DND-41 (cell line): ENCODE data around the gene FBXW5.

Experiments
- ATAC-seq: fragments of 200-7000 bp; cut with Tn5 transposase; 3 replicates; pipeline ENCODE4 v1.9.1; 2021; ENCODE audit warnings: low read depth; ENCODE audit not compliant: insufficient read depth
- DNase-seq: peaks from one replicate; pipeline ENCODE4 v3.0.0-alpha.2; 2020
- H2AFZ ChIP-seq: 2 replicates; pipeline ENCODE4 v1.6.0; 2012; ENCODE audit warnings: low read depth, low read length
- H3K27ac ChIP-seq: 2 replicates; pipeline ENCODE4 v1.5.1; 2012; ENCODE audit warnings: low read length, inconsistent platforms
- H3K27me3 ChIP-seq: fragments of 200-600 bp; sonication (generic); 2 replicates; pipeline ENCODE4 v1.6.0; 2012; ENCODE audit warnings: low read length, mild to moderate bottlenecking, inconsistent platforms; ENCODE audit not compliant: insufficient read depth, poor library complexity
- H3K36me3 ChIP-seq: 2 replicates; pipeline ENCODE4 v1.5.1; 2012; ENCODE audit warnings: low read length, inconsistent platforms; ENCODE audit not compliant: insufficient read depth
- H3K4me1 ChIP-seq: 2 replicates; pipeline ENCODE4 v1.5.1; 2012; ENCODE audit warnings: mild to moderate bottlenecking, low read length; ENCODE audit not compliant: insufficient read depth
- H3K4me2 ChIP-seq: 2 replicates; pipeline ENCODE4 v1.6.0; 2012; ENCODE audit warnings: mild to moderate bottlenecking, moderate library complexity, low read length, inconsistent platforms; ENCODE audit not compliant: insufficient read depth
- H3K4me3 ChIP-seq, 2 experiments: fragments of 200-600 bp in 1 of 2; shearing (Covaris generic) in 1 of 2; 2 replicates each; pipeline ENCODE4 v1.5.1; 2012 to 2016; ENCODE audit warnings: inconsistent platforms in 2 of 2, low read length in 2 of 2, mild to moderate bottlenecking in 2 of 2, low read depth in 1 of 2, moderate library complexity in 1 of 2
- H3K79me2 ChIP-seq: 2 replicates; pipeline ENCODE4 v1.6.0; 2012; ENCODE audit warnings: low read length, inconsistent platforms; ENCODE audit not compliant: insufficient read depth
- H3K9ac ChIP-seq: 2 replicates; pipeline ENCODE4 v1.6.0; 2012; ENCODE audit warnings: low read depth, mild to moderate bottlenecking, inconsistent platforms, low read length, moderate library complexity
- H3K9me3 ChIP-seq: 2 replicates; pipeline ENCODE4 v1.5.1; 2012; ENCODE audit warnings: low read length, moderate library complexity, mild to moderate bottlenecking, inconsistent platforms; ENCODE audit not compliant: insufficient read depth, severe bottlenecking
- H4K20me1 ChIP-seq: 2 replicates; pipeline ENCODE4 v1.6.0; 2012; ENCODE audit warnings: low read length; ENCODE audit not compliant: insufficient read depth
- EZH2 ChIP-seq: IDR thresholded peaks from 3 replicates; pipeline ENCODE4 v1.6.1; 2012; ENCODE audit warnings: borderline replicate concordance, low read depth, mild to moderate bottlenecking, moderate library complexity, low read length, inconsistent platforms; ENCODE audit not compliant: severe bottlenecking
- TF ChIP-seq, protein P1 (sequence below): IDR thresholded peaks from 2 replicates; pipeline ENCODE4 v1.5.1; 2012; ENCODE audit warnings: borderline replicate concordance, low read length, moderate library complexity, mild to moderate bottlenecking; ENCODE audit not compliant: poor library complexity, severe bottlenecking; ENCODE audit errors: extremely low read depth

Gene FBXW5

DNA sequence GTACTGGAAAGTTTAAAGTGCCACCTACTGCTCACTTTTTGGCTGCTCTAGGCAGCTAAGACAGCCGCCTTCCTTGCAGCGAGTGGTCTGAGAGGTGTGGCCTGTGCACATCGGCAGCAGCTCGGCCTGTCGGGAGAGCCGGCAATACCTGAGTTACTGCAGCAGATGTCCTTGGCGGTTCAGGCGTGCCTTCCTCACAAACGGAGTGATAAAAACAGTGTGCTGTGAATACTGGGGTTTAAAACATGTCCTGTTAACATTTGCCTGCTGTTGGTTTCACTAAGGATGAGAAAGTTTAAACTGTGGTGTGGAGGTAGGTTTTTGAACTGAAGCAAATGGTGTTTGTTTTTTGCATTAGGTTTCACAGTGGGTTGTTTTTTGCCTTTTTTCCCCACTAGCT, 45.3 kb downstream of the FBXW5 start:
- no peaks in the 10 kb centered on the region for H3K9me3 ChIP-seq
- H2AFZ ChIP-seq: no peak overlapping the region
- H3K4me2 ChIP-seq: no peak overlapping the region
- no peaks in the 10 kb centered on the region for H3K27me3 ChIP-seq
- no peaks in the 10 kb centered on the region for H3K4me1 ChIP-seq
- ATAC-seq (no peak), DNase-seq (no peak)
- no peak overlapping the region for H3K9ac ChIP-seq
- peaks cover 60% of the 10 kb centered on the region for H4K20me1 ChIP-seq
- H3K36me3 ChIP-seq: peaks cover 72% of the 10 kb centered on the region
- TF ChIP-seq, protein P1, sequence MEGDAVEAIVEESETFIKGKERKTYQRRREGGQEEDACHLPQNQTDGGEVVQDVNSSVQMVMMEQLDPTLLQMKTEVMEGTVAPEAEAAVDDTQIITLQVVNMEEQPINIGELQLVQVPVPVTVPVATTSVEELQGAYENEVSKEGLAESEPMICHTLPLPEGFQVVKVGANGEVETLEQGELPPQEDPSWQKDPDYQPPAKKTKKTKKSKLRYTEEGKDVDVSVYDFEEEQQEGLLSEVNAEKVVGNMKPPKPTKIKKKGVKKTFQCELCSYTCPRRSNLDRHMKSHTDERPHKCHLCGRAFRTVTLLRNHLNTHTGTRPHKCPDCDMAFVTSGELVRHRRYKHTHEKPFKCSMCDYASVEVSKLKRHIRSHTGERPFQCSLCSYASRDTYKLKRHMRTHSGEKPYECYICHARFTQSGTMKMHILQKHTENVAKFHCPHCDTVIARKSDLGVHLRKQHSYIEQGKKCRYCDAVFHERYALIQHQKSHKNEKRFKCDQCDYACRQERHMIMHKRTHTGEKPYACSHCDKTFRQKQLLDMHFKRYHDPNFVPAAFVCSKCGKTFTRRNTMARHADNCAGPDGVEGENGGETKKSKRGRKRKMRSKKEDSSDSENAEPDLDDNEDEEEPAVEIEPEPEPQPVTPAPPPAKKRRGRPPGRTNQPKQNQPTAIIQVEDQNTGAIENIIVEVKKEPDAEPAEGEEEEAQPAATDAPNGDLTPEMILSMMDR: no peak
- no peak for TF ChIP-seq EZH2
- H3K79me2 ChIP-seq: peaks cover 86% of the 10 kb centered on the region
- no peak overlapping the region for H3K27ac ChIP-seq
- no peak overlapping the region for H3K4me3 ChIP-seq

- H3K9ac ChIP-seq: no peak overlapping the region
- no peaks in the 10 kb centered on the region for H3K9me3 ChIP-seq
- TF ChIP-seq, protein P1: no peak
- no peak for ATAC-seq
- no peak overlapping the region for H3K4me3 ChIP-seq
- H3K4me2 ChIP-seq: no peak overlapping the region
- no peaks in the 10 kb centered on the region for H3K4me1 ChIP-seq
- peaks cover 60% of the 10 kb centered on the region for H4K20me1 ChIP-seq
- no peaks in the 10 kb centered on the region for H3K27me3 ChIP-seq
- H2AFZ ChIP-seq: no peak overlapping the region
- H3K27ac ChIP-seq: no peak overlapping the region
- H3K79me2 ChIP-seq: peaks cover 88% of the 10 kb centered on the region
- H3K36me3 ChIP-seq: peaks cover 66% of the 10 kb centered on the region
- no peak for DNase-seq
These were observed 45.9 kb downstream of the FBXW5 start for GRCh38 chr9:136898483-136899100.

GRCh38 chr9:136896027-136896426, 48.5 kb downstream of the FBXW5 start:
- H4K20me1 ChIP-seq: peaks cover 55% of the 10 kb centered on the region
- DNase-seq: no peak
- no peaks in the 10 kb centered on the region for H3K4me1 ChIP-seq
- no peak for ATAC-seq
- no peak overlapping the region for H3K4me2 ChIP-seq
- no peaks in the 10 kb centered on the region for H3K27me3 ChIP-seq
- TF ChIP-seq, protein P1: no peak
- no peak for TF ChIP-seq EZH2
- no peak overlapping the region for H3K27ac ChIP-seq
- H3K4me3 ChIP-seq: no peak overlapping the region
- H3K79me2 ChIP-seq: peaks cover 90% of the 10 kb centered on the region
- no peaks in the 10 kb centered on the region for H3K9me3 ChIP-seq
- no peak overlapping the region for H3K9ac ChIP-seq
- no peak overlapping the region for H2AFZ ChIP-seq
- peaks cover 50% of the 10 kb centered on the region for H3K36me3 ChIP-seq
